Mesenchymal stem cell (in vitro differentiated cells and primary cell): ENCODE data around the gene ELK3.

Experiments
- DNase-seq: peaks from one replicate; pipeline ENCODE4 v3.0.0-alpha.2; 2013
- H2AFZ ChIP-seq: one replicate; pipeline ENCODE4 v1.6.1; 2013; ENCODE audit warnings: low read depth, mild to moderate bottlenecking, control low read depth, inconsistent platforms, low read length, moderate library complexity
- H2AK5ac ChIP-seq: 2 replicates; pipeline ENCODE4 v1.6.1; 2013; ENCODE audit warnings: low read length, moderate library complexity, mild to moderate bottlenecking, inconsistent platforms; ENCODE audit not compliant: severe bottlenecking
- H2BK120ac ChIP-seq: one replicate; pipeline ENCODE4 v1.6.1; 2013; ENCODE audit warnings: low read depth, mild to moderate bottlenecking, inconsistent platforms, low read length, moderate library complexity
- H2BK12ac ChIP-seq, 2 experiments: one replicate each; pipeline ENCODE4 v1.6.1; 2013; ENCODE audit warnings: inconsistent platforms in 2 of 2, low read length in 2 of 2, mild to moderate bottlenecking in 2 of 2, moderate library complexity in 2 of 2, control low read depth in 1 of 2
- H2BK15ac ChIP-seq: one replicate; pipeline ENCODE4 v1.6.1; 2013; ENCODE audit warnings: mild to moderate bottlenecking, low read depth, inconsistent platforms; ENCODE audit not compliant: poor library complexity, severe bottlenecking
- H2BK5ac ChIP-seq: 2 replicates; pipeline ENCODE4 v1.6.1; 2013; ENCODE audit warnings: low read depth, mild to moderate bottlenecking, low read length, control low read depth, inconsistent platforms; ENCODE audit not compliant: poor library complexity, severe bottlenecking
- H3K14ac ChIP-seq, 2 experiments: one replicate each; pipeline ENCODE4 v1.6.1; 2013; ENCODE audit warnings: inconsistent platforms in 2 of 2, low read length in 2 of 2, control low read depth in 1 of 2, mild to moderate bottlenecking in 1 of 2, moderate library complexity in 1 of 2
- H3K18ac ChIP-seq, 2 experiments: one replicate each; pipeline ENCODE4 v1.6.1; 2013; ENCODE audit warnings: inconsistent platforms in 2 of 2, low read length in 2 of 2, control low read depth in 1 of 2, low read depth in 1 of 2, mild to moderate bottlenecking in 1 of 2
- H3K23ac ChIP-seq, 2 experiments: one replicate each; pipeline ENCODE4 v1.6.1; 2013; ENCODE audit warnings: inconsistent platforms in 2 of 2, low read length in 2 of 2, mild to moderate bottlenecking in 2 of 2, moderate library complexity in 2 of 2, control low read depth in 1 of 2
- H3K27ac ChIP-seq: 2 replicates; pipeline ENCODE4 v1.5.1; 2013; ENCODE audit warnings: mild to moderate bottlenecking, moderate library complexity, low read length, control low read depth, inconsistent platforms; ENCODE audit not compliant: poor library complexity, severe bottlenecking
- H3K27me3 ChIP-seq, 2 experiments: 2 replicates each; pipeline versions ENCODE4 v1.6.1 to v1.7.0; 2013; ENCODE audit warnings: low read length in 2 of 2, mild to moderate bottlenecking in 2 of 2, moderate library complexity in 2 of 2, control low read depth in 1 of 2, inconsistent platforms in 1 of 2; ENCODE audit not compliant: control insufficient read depth in 1 of 2, insufficient read depth in 1 of 2
- H3K36me3 ChIP-seq, 2 experiments: 2 replicates each; pipeline versions ENCODE4 v1.6.1 to v1.7.0; 2013; ENCODE audit warnings: low read length in 2 of 2, control low read depth in 1 of 2, inconsistent platforms in 1 of 2, low read depth in 1 of 2, mild to moderate bottlenecking in 1 of 2; ENCODE audit not compliant: insufficient read depth in 2 of 2, control insufficient read depth in 1 of 2
- H3K4ac ChIP-seq, 2 experiments: one replicate each; pipeline ENCODE4 v1.6.1; 2013; ENCODE audit warnings: inconsistent platforms in 2 of 2, low read length in 2 of 2, mild to moderate bottlenecking in 2 of 2, moderate library complexity in 2 of 2, control low read depth in 1 of 2, low read depth in 1 of 2
- H3K4me1 ChIP-seq: 2 replicates; pipeline ENCODE4 v1.6.1; 2013; ENCODE audit warnings: low read depth, low read length, control low read depth; ENCODE audit not compliant: control insufficient read depth, insufficient read depth
- H3K4me2 ChIP-seq: 2 replicates; pipeline ENCODE4 v1.6.1; 2013; ENCODE audit warnings: low read length, mild to moderate bottlenecking, inconsistent platforms; ENCODE audit not compliant: poor library complexity, severe bottlenecking
- H3K4me3 ChIP-seq, 2 experiments: 2 replicates each; pipeline versions ENCODE4 v1.5.1 to v1.7.0; 2013; ENCODE audit warnings: low read length in 2 of 2, mild to moderate bottlenecking in 2 of 2, control low read depth in 1 of 2, low read depth in 1 of 2; ENCODE audit not compliant: insufficient read depth in 1 of 2
- H3K79me1 ChIP-seq: replicated peaks from 2 replicates; pipeline ENCODE4 v1.6.1; 2013; ENCODE audit warnings: mild to moderate bottlenecking, control low read depth, low read length, inconsistent platforms; ENCODE audit not compliant: poor library complexity, severe bottlenecking
- H3K9ac ChIP-seq: 2 replicates; pipeline ENCODE4 v1.7.0; 2013; ENCODE audit warnings: mild to moderate bottlenecking, low read length, moderate library complexity
- H3K9me3 ChIP-seq: 2 replicates; pipeline ENCODE4 v1.7.0; 2013; ENCODE audit warnings: mild to moderate bottlenecking, low read length; ENCODE audit not compliant: control insufficient read depth
- H4K8ac ChIP-seq: one replicate; pipeline ENCODE4 v1.6.1; 2013; ENCODE audit warnings: inconsistent platforms, mild to moderate bottlenecking, low read length, moderate library complexity
- H4K91ac ChIP-seq: one replicate; pipeline ENCODE4 v1.6.1; 2013; ENCODE audit warnings: mild to moderate bottlenecking, low read length, inconsistent platforms
- WGBS: methylation state at CpG from one replicate; pipeline ENCODE4 v1.1.7; 2013; ENCODE audit warnings: mixed read lengths; 5-methylcytosine and 5-hydroxymethylcytosine counted together

The ELK3 gene

DNA sequence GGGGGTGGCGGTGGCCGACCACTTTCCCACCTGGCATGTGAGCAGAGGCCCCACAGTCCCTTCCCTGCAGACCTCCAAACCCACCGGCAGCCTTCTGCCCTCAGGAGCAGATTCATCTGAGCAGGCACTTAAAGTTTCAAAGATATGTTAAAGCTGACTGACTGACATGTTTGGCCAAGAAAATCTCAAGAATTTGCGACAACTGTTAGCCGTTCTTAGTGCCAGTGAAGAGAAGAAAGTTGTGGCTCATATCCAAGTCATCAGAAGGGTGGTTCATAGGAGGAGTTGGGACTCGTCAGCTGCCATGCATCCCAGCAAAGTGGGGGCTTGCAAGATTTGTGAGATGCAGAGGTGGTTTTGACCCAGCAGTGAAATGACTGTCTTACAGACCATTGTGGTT is 27.2 kb downstream of the ELK3 start:
- WGBS: 94% methylated on average over 6 of the region's 6 CpGs
- Histone ChIP-seq H3K23ac (no peak overlapping the region), H4K8ac (no peak overlapping the region), H3K4ac (no peak overlapping the region), H3K18ac (no peak overlapping the region), H2AFZ (no peak overlapping the region), H2BK12ac (peak overlapping the region in 1 of 2 experiments; percentile 18), H3K14ac (no peak overlapping the region), H4K91ac (no peak overlapping the region), H2BK120ac (no peak overlapping the region), H3K27me3 (no peaks in the 10 kb centered on the region), H3K9me3 (no peaks in the 10 kb centered on the region), H2BK5ac (no peak overlapping the region), H3K36me3 (peaks cover 18 to 53% of the 10 kb centered on the region in 2 experiments), H3K79me1 (peaks cover 37% of the 10 kb centered on the region), H2BK15ac (no peak overlapping the region), H3K4me2 (no peak overlapping the region), H3K27ac (no peak overlapping the region), H2AK5ac (peak overlapping the region; percentile 88), H3K9ac (no peak overlapping the region), H3K4me3 (no peak overlapping the region), H3K4me1 (peaks cover 23% of the 10 kb centered on the region)
- DNase-seq: no peak

DNA sequence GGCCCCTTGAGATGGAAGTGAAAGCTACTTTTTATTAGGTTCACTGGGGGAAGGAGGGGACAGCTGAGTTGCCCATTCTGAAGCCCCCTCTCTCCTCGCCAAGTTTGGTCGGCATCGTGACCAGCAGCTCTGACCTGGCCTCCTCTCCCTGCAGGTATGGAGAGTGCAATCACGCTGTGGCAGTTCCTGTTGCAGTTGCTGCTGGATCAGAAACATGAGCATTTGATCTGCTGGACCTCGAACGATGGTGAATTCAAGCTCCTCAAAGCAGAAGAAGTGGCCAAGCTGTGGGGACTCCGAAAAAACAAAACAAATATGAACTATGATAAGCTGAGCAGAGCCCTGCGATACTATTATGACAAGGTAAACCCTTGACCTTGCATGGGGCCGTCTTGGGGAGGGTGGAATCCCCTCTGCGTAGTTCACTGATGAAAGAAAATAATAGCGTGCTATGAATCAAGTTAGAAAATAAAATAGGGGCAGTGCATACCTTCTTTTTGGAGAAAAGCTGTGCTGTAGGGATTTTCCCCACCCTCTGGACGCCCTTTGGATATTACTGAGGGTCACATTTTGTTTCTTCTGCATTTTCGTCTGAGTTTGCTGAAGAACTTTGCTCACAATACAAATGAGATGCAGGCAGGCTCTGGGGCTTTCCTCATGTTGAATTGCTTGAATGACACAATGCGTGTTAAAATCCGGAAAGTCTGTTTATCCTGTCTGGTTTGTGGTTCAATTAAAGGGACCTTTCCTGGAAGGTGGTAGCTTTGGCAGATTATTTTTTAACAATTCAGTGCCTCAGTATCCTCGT is 29.4 kb downstream of the ELK3 start:
- Histone ChIP-seq H3K18ac (no peak overlapping the region), H2BK120ac (no peak overlapping the region), H3K9me3 (no peaks in the 10 kb centered on the region), H3K4ac (no peak overlapping the region), H3K4me1 (peaks cover 17% of the 10 kb centered on the region), H4K91ac (no peak overlapping the region), H3K9ac (no peak overlapping the region), H3K14ac (no peak overlapping the region), H2BK15ac (no peak overlapping the region), H3K27me3 (no peaks in the 10 kb centered on the region), H3K4me2 (no peak overlapping the region), H2AFZ (no peak overlapping the region), H3K4me3 (no peak overlapping the region), H3K23ac (no peak overlapping the region), H2AK5ac (no peak overlapping the region), H4K8ac (no peak overlapping the region), H2BK12ac (no peak overlapping the region), H2BK5ac (no peak overlapping the region), H3K79me1 (peaks cover 34% of the 10 kb centered on the region), H3K36me3 (peaks cover 29 to 55% of the 10 kb centered on the region in 2 experiments), H3K27ac (no peak overlapping the region)
- DNase-seq: no peak
- 95% methylated on average over 16 of the region's 16 CpGs for WGBS

DNA sequence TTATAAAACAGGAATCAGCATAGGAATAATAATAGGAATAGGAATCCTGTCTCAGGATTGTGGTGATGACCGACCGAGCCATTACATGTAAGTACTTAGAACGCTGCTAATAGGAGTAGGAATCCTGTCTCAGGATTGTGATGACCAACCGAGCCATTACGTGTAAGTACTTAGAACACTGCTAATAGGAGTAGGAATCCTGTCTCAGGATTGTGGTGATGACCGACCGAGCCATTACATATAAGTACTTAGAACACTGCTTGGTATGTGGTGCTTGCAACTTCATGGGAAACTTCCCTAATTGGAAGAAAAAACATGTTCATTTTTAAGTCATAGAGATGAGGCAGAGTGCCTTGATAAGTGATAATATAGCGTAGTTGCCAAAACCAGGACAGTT is 30.0 kb downstream of the ELK3 start:
- Histone ChIP-seq H3K9me3 (no peaks in the 10 kb centered on the region), H4K91ac (no peak overlapping the region), H4K8ac (no peak overlapping the region), H2AFZ (no peak overlapping the region), H3K14ac (no peak overlapping the region), H3K27me3 (no peaks in the 10 kb centered on the region), H3K36me3 (peaks cover 29 to 59% of the 10 kb centered on the region in 2 experiments), H3K4me2 (no peak overlapping the region), H3K4ac (no peak overlapping the region), H2AK5ac (no peak overlapping the region), H3K9ac (no peak overlapping the region), H3K18ac (no peak overlapping the region), H3K79me1 (peaks cover 34% of the 10 kb centered on the region), H2BK15ac (no peak overlapping the region), H3K27ac (no peak overlapping the region), H3K4me1 (peaks cover 18% of the 10 kb centered on the region), H2BK5ac (no peak overlapping the region), H3K4me3 (no peak overlapping the region), H2BK12ac (no peak overlapping the region), H3K23ac (no peak overlapping the region), H2BK120ac (no peak overlapping the region)
- WGBS: 99% methylated on average over 8 of the region's 8 CpGs
- DNase-seq: no peak

DNA sequence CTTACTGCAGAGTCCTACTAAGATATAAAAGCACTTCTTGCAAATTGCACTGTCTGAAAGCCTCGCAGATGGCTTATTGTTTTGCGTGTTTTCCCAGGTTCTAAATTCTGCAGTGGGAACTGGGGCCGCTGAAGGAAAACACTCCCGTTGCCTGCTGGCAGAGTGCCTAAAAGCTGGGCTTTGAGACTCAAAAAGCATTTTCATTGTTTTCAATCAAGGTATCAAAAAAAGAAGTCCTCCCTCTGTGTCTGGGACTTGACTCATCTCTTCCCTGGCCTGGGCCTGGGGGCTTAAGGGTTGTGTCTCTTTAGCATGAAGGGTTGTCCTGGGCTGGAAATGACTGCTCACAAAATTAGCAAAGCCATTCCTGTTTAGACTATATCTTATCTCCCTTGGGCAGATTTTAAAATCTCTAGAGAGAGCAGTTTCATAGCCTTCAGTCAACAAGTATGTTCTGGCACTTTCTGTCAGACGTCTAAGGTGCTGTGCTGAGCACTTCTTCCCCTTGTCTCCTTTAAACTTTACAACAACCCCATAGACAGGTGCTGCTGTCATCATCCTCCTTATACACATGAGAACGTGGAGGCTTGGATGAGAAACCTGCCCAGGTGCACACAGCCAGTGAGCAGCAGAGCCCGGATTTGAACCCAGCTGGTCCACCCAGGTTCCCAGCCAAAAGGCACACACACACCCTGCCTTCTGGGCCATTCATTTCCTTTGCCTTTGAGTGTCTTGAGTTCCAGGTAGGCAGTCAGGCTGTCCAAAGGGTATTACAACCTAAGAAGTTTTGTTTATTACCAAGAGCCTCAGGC is 31.1 kb downstream of the ELK3 start:
- WGBS: 94% methylated on average over 7 of the region's 7 CpGs
- no peak overlapping the region for H3K4me2 ChIP-seq

More for the DNA sequence above, 31.1 kb downstream of the ELK3 start:
- Histone ChIP-seq H2BK5ac (no peak overlapping the region), H3K27ac (no peak overlapping the region), H2BK12ac (no peak overlapping the region), H4K91ac (no peak overlapping the region), H3K36me3 (peaks cover 29 to 65% of the 10 kb centered on the region in 2 experiments), H2AK5ac (no peak overlapping the region), H3K79me1 (peaks cover 34% of the 10 kb centered on the region), H3K4me3 (no peak overlapping the region), H4K8ac (no peak overlapping the region), H2AFZ (no peak overlapping the region), H3K4me1 (peaks cover 12% of the 10 kb centered on the region), H3K9ac (no peak overlapping the region), H2BK120ac (no peak overlapping the region), H3K23ac (no peak overlapping the region), H3K27me3 (no peaks in the 10 kb centered on the region), H3K4ac (no peak overlapping the region), H2BK15ac (no peak overlapping the region), H3K9me3 (no peaks in the 10 kb centered on the region), H3K18ac (no peak overlapping the region), H3K14ac (no peak overlapping the region)
- no peak for DNase-seq
